Mucosa of stomach (tissue), 1 donor: Measurements from ENCODE around the gene FKBP10.
A peak's percentile ranks its signal among the peaks of the same experiment; 100 is the strongest.

ENCODE experiments used
- H3K27me3 ChIP-seq: one replicate; pipeline ENCODE4 v1.7.0; 2013; ENCODE audit warnings: mild to moderate bottlenecking, low read length; ENCODE audit not compliant: control insufficient read depth, insufficient read depth
- H3K36me3 ChIP-seq: one replicate; pipeline ENCODE4 v1.7.0; 2013; ENCODE audit warnings: low read length; ENCODE audit not compliant: control insufficient read depth, insufficient read depth
- H3K4me1 ChIP-seq: one replicate; pipeline ENCODE4 v1.7.0; 2013; ENCODE audit warnings: mild to moderate bottlenecking, low read length; ENCODE audit not compliant: control insufficient read depth, insufficient read depth
- H3K4me3 ChIP-seq: one replicate; pipeline ENCODE4 v1.7.0; 2013; ENCODE audit warnings: low read length
- H3K9ac ChIP-seq: one replicate; pipeline ENCODE4 v1.7.0; 2013; ENCODE audit warnings: mild to moderate bottlenecking, low read length, moderate library complexity
- H3K9me3 ChIP-seq: one replicate; pipeline ENCODE4 v1.7.0; 2013; ENCODE audit warnings: mild to moderate bottlenecking, low read length, moderate library complexity; ENCODE audit not compliant: control insufficient read depth
- donor health status: Pancreatic carcinoma.

FKBP10 gene

GRCh38 chr17:41785859-41786226 is 27.0 kb upstream of the FKBP10 start:
- Histone ChIP-seq H3K4me1 (peaks cover 51% of the 10 kb centered on the region), H3K4me3 (peak overlapping the region; percentile 63), H3K36me3 (no peaks in the 10 kb centered on the region), H3K9me3 (no peaks in the 10 kb centered on the region), H3K27me3 (no peaks in the 10 kb centered on the region), H3K9ac (peak overlapping the region; percentile 98)

- Histone ChIP-seq H3K9ac (peak within 1 kb of the TSS; percentile 98), H3K36me3 (no peaks in the 10 kb centered on the region), H3K9me3 (no peaks in the 10 kb centered on the region), H3K27me3 (no peaks in the 10 kb centered on the region), H3K4me1 (peaks cover 53% of the 10 kb centered on the region), H3K4me3 (peak within 1 kb of the TSS; percentile 63)
Measured at GRCh38 chr17:41786227-41787020, 26.4 kb upstream of the FKBP10 start, which contains the start of gene JUP. Gene JUP (minus strand): TSS chr17:41786711. CDS start chr17:41771854, 14,857 bp downstream.

GRCh38 chr17:41787021-41787418 is 25.8 kb upstream of the FKBP10 start:
- Histone ChIP-seq H3K36me3 (no peaks in the 10 kb centered on the region), H3K27me3 (no peaks in the 10 kb centered on the region), H3K4me3 (peak overlapping the region; percentile 2), H3K9ac (peak overlapping the region; percentile 48), H3K4me1 (peaks cover 53% of the 10 kb centered on the region), H3K9me3 (no peaks in the 10 kb centered on the region)

- Histone ChIP-seq H3K9ac (peak overlapping the region; percentile 42), H3K4me3 (peak overlapping the region; percentile 12), H3K4me1 (peaks cover 53% of the 10 kb centered on the region), H3K27me3 (no peaks in the 10 kb centered on the region), H3K36me3 (no peaks in the 10 kb centered on the region), H3K9me3 (no peaks in the 10 kb centered on the region)
Measured at GRCh38 chr17:41792845-41793783, 19.7 kb upstream of the FKBP10 start.

- Histone ChIP-seq H3K9ac (peak overlapping the region; percentile 42), H3K9me3 (no peaks in the 10 kb centered on the region), H3K36me3 (no peaks in the 10 kb centered on the region), H3K4me3 (no peak overlapping the region), H3K4me1 (peaks cover 47% of the 10 kb centered on the region), H3K27me3 (no peaks in the 10 kb centered on the region)
Measured at GRCh38 chr17:41793784-41794539, 18.8 kb upstream of the FKBP10 start.

GRCh38 chr17:41794540-41794975 is 18.2 kb upstream of the FKBP10 start:
- H3K36me3 ChIP-seq, result no peaks in the 10 kb centered on the region
- H3K4me1 ChIP-seq, result peaks cover 46% of the 10 kb centered on the region
- H3K9ac ChIP-seq, result no peak overlapping the region
- H3K27me3 ChIP-seq, result no peaks in the 10 kb centered on the region
- H3K9me3 ChIP-seq, result no peaks in the 10 kb centered on the region
- H3K4me3 ChIP-seq, result no peak overlapping the region

- H3K9ac ChIP-seq, result no peak overlapping the region
- H3K4me3 ChIP-seq, result no peak overlapping the region
- H3K27me3 ChIP-seq, result no peaks in the 10 kb centered on the region
- peaks cover 60% of the 10 kb centered on the region for H3K4me1 ChIP-seq
- no peaks in the 10 kb centered on the region for H3K9me3 ChIP-seq
- H3K36me3 ChIP-seq, result no peaks in the 10 kb centered on the region
Measured at GRCh38 chr17:41796121-41796895, 16.5 kb upstream of the FKBP10 start.

GRCh38 chr17:41797377-41797776 is 15.4 kb upstream of the FKBP10 start:
- H3K9ac ChIP-seq, result no peak overlapping the region
- H3K9me3 ChIP-seq, result no peaks in the 10 kb centered on the region
- peaks cover 52% of the 10 kb centered on the region for H3K4me1 ChIP-seq
- H3K36me3 ChIP-seq, result no peaks in the 10 kb centered on the region
- no peaks in the 10 kb centered on the region for H3K27me3 ChIP-seq
- no peak overlapping the region for H3K4me3 ChIP-seq

GRCh38 chr17:41799366-41799765 is 13.4 kb upstream of the FKBP10 start:
- H3K4me3 ChIP-seq, result no peak overlapping the region
- H3K9ac ChIP-seq, result no peak overlapping the region
- H3K36me3 ChIP-seq, result no peaks in the 10 kb centered on the region
- H3K4me1 ChIP-seq, result peaks cover 33% of the 10 kb centered on the region
- no peaks in the 10 kb centered on the region for H3K27me3 ChIP-seq
- H3K9me3 ChIP-seq, result no peaks in the 10 kb centered on the region

- no peaks in the 10 kb centered on the region for H3K36me3 ChIP-seq
- H3K4me1 ChIP-seq, result peaks cover 28% of the 10 kb centered on the region
- peak overlapping the region; percentile 10 for H3K4me3 ChIP-seq
- H3K27me3 ChIP-seq, result no peaks in the 10 kb centered on the region
- H3K9me3 ChIP-seq, result no peaks in the 10 kb centered on the region
- H3K9ac ChIP-seq, result peak overlapping the region; percentile 48
Measured at GRCh38 chr17:41800601-41801373, 12.0 kb upstream of the FKBP10 start.
